C4-2B (cell line): ENCODE results near the gene IL21.
"Not testable (repeated sequence)": the region's sequence is repeated elsewhere in the genome, so short reads cannot be mapped to it uniquely, and the experiment has no call there.

Experiments used
- H3K27ac ChIP-seq: fragments of 450-650 bp; 2 replicates; pipeline ENCODE4 v1.5.1; 2017
- CTCF ChIP-seq: fragments of 450-650 bp; conservative IDR thresholded peaks from 2 replicates; pipeline ENCODE4 v1.5.1; 2017; ENCODE audit warnings: mild to moderate bottlenecking
- ZFX ChIP-seq: fragments of 450-650 bp; IDR thresholded peaks from 2 replicates; pipeline ENCODE4 v1.6.1; 2017

The IL21 gene

GRCh38 chr4:122577189-122577553 is 43.7 kb downstream of the IL21 start:
- TF ChIP-seq ZFX = no peak
- no peak for TF ChIP-seq CTCF
- no peak overlapping the region for H3K27ac ChIP-seq

GRCh38 chr4:122576261-122577188 is 44.3 kb downstream of the IL21 start:
- no peak overlapping the region for H3K27ac ChIP-seq
- peak; percentile 54 for TF ChIP-seq CTCF
- TF ChIP-seq ZFX = no peak

GRCh38 chr4:122574347-122574746 is 46.5 kb downstream of the IL21 start:
- not testable (repeated sequence) for H3K27ac ChIP-seq

GRCh38 chr4:122562449-122562848 is 58.4 kb downstream of the IL21 start:
- TF ChIP-seq CTCF (no peak), ZFX (no peak)
- H3K27ac ChIP-seq = no peak overlapping the region
